Osteoblast (primary cell): ENCODE measurements around the gene MEP1A. TPM values are rescaled to one million over a fixed set of nuclear protein-coding genes. Genes with fewer than 3 reads are reported as not detected.
"Not testable (repeated sequence)": the region's sequence is repeated elsewhere in the genome, so short reads cannot be mapped to it uniquely, and the experiment has no call there.

Experiments used
- DNase-seq: peaks from one replicate; pipeline ENCODE4 v3.0.0; 2011; ENCODE audit warnings: low spot score, mixed read lengths; ENCODE audit not compliant: insufficient read length; ENCODE audit errors: missing footprints
- H2AFZ ChIP-seq: 2 replicates; pipeline ENCODE4 v1.6.0; 2011; ENCODE audit warnings: mild to moderate bottlenecking, low read length
- H3K27ac ChIP-seq: 2 replicates; pipeline ENCODE4 v1.5.1; 2011; ENCODE audit warnings: mild to moderate bottlenecking, low read depth, low read length, moderate library complexity
- H3K27me3 ChIP-seq: 2 replicates; pipeline ENCODE4 v1.6.0; 2012; ENCODE audit warnings: mild to moderate bottlenecking, control low read depth, inconsistent platforms, low read length, moderate library complexity; ENCODE audit not compliant: insufficient read depth
- H3K36me3 ChIP-seq: 2 replicates; pipeline ENCODE4 v1.5.1; 2011; ENCODE audit warnings: mild to moderate bottlenecking, low read length, control low read depth, moderate library complexity; ENCODE audit not compliant: insufficient read depth
- H3K4me1 ChIP-seq: 2 replicates; pipeline ENCODE4 v1.5.1; 2011; ENCODE audit warnings: mild to moderate bottlenecking, low read length, control low read depth, moderate library complexity; ENCODE audit not compliant: insufficient read depth
- H3K4me2 ChIP-seq: 2 replicates; pipeline ENCODE4 v1.6.0; 2011; ENCODE audit warnings: mild to moderate bottlenecking, low read length; ENCODE audit not compliant: insufficient read depth
- H3K4me3 ChIP-seq: fragments of 200-600 bp; sonication (generic); 3 replicates; pipeline ENCODE4 v1.5.1; 2012; ENCODE audit warnings: mild to moderate bottlenecking, low read length, inconsistent platforms; ENCODE audit not compliant: insufficient read depth
- H3K79me2 ChIP-seq: 2 replicates; pipeline ENCODE4 v1.6.0; 2012; ENCODE audit warnings: mild to moderate bottlenecking, low read length, control low read depth, inconsistent platforms; ENCODE audit not compliant: insufficient read depth
- H3K9me3 ChIP-seq: 2 replicates; pipeline ENCODE4 v1.5.1; 2011; ENCODE audit warnings: low read depth, low read length, control low read depth
- H4K20me1 ChIP-seq: 2 replicates; pipeline ENCODE4 v1.6.0; 2012; ENCODE audit warnings: mild to moderate bottlenecking, low read length, control low read depth; ENCODE audit not compliant: insufficient read depth
- CTCF ChIP-seq: IDR thresholded peaks from 2 replicates; pipeline ENCODE4 v1.5.1; 2011; ENCODE audit warnings: mild to moderate bottlenecking, low read depth, low read length, moderate library complexity; ENCODE audit errors: extremely low read depth
- total RNA-seq: library from RNA; depleted of rRNA; stranded (reverse); fragments of >200 nt; gene quantifications from 2 replicates; pipeline ENCODE4 v1.2.3, GENCODE V29; 2012

MEP1A gene
- total RNA-seq, 1 donor = not detected

- no peak for DNase-seq
- H2AFZ ChIP-seq = no peak overlapping the region
- no peak for TF ChIP-seq CTCF
- H3K27ac ChIP-seq = no peak overlapping the region
- H3K27me3 ChIP-seq = no peaks in the 10 kb centered on the region
- no peak overlapping the region for H3K4me3 ChIP-seq
- H3K9me3 ChIP-seq = no peaks in the 10 kb centered on the region
- no peaks in the 10 kb centered on the region for H3K79me2 ChIP-seq
- H3K36me3 ChIP-seq = no peaks in the 10 kb centered on the region
- H3K4me2 ChIP-seq = no peak overlapping the region
- no peaks in the 10 kb centered on the region for H3K4me1 ChIP-seq
- H4K20me1 ChIP-seq = no peaks in the 10 kb centered on the region
Observed at GRCh38 chr6:46832816-46833215, 39.6 kb downstream of the MEP1A start.

GRCh38 chr6:46834257-46834916 is 41.2 kb downstream of the MEP1A start:
- not testable (repeated sequence) for H3K36me3 ChIP-seq, H3K27ac ChIP-seq, H2AFZ ChIP-seq, H3K79me2 ChIP-seq, H3K4me1 ChIP-seq, H4K20me1 ChIP-seq, H3K4me2 ChIP-seq, H3K9me3 ChIP-seq, H3K4me3 ChIP-seq, H3K27me3 ChIP-seq, DNase-seq

- not testable (repeated sequence) for H3K9me3 ChIP-seq, H2AFZ ChIP-seq, H3K4me2 ChIP-seq, H3K4me1 ChIP-seq, DNase-seq, H3K27me3 ChIP-seq, H4K20me1 ChIP-seq, H3K4me3 ChIP-seq, H3K27ac ChIP-seq, H3K79me2 ChIP-seq, H3K36me3 ChIP-seq
Observed at GRCh38 chr6:46834991-46835390, 41.8 kb downstream of the MEP1A start.

- no peak overlapping the region for H2AFZ ChIP-seq
- no peaks in the 10 kb centered on the region for H3K4me1 ChIP-seq
- H3K27ac ChIP-seq = no peak overlapping the region
Observed at GRCh38 chr6:46838033-46838432, 44.8 kb downstream of the MEP1A start.

GRCh38 chr6:46842252-46842846 is 49.2 kb downstream of the MEP1A start:
- not testable (repeated sequence) for DNase-seq, H3K27ac ChIP-seq, H3K4me2 ChIP-seq, H3K36me3 ChIP-seq, H3K4me1 ChIP-seq, H3K27me3 ChIP-seq, H2AFZ ChIP-seq, H3K79me2 ChIP-seq, H3K4me3 ChIP-seq, H4K20me1 ChIP-seq, H3K9me3 ChIP-seq

More at GRCh38 chr6:46838033-46838432, 44.8 kb downstream of the MEP1A start:
- Histone ChIP-seq H3K36me3 (no peaks in the 10 kb centered on the region), H3K4me2 (no peak overlapping the region), H3K9me3 (no peaks in the 10 kb centered on the region), H4K20me1 (no peaks in the 10 kb centered on the region), H3K27me3 (no peaks in the 10 kb centered on the region), H3K4me3 (no peak overlapping the region), H3K79me2 (no peaks in the 10 kb centered on the region)
- no peak for TF ChIP-seq CTCF
- DNase-seq = no peak
